Heart left ventricle (tissue), 16 donors: ENCODE data around the gene FOXN3. TPM values are rescaled to one million over a fixed set of nuclear protein-coding genes. Genes with fewer than 3 reads are reported as not detected.
A peak's percentile ranks its signal among the peaks of the same experiment; 100 is the strongest.

Experiments
- ATAC-seq, 4 donors: fragments of 200-7000 bp; cut with Tn5 transposase; one replicate each; pipeline ENCODE4 v1.9.1; 2020 to 2022; ENCODE audit warnings: moderate library complexity in 4 of 4, mild to moderate bottlenecking in 3 of 4, moderate number of reproducible peaks in 1 of 4
- DNase-seq, 5 donors: peaks; one replicate each; pipeline ENCODE4 v3.0.0-alpha.2; 2020
- H3K27ac ChIP-seq, 12 donors: fragments of 200-600 bp; sonication (generic) in 4 of 12; one replicate each; pipeline versions ENCODE4 v1.5.0 to v1.8.0; 2016 to 2022; ENCODE audit warnings: mild to moderate bottlenecking in 2 of 12
- H3K27me3 ChIP-seq, 9 donors: fragments of 200-600 bp; sonication (generic) in 2 of 9; one replicate each; pipeline versions ENCODE4 v1.5.1 to v1.8.0; 2016 to 2022; ENCODE audit warnings: mild to moderate bottlenecking in 3 of 9
- H3K36me3 ChIP-seq, 9 donors: fragments of 200-600 bp; sonication (generic) in 2 of 9; one replicate each; pipeline versions ENCODE4 v1.5.0 to v1.8.0; 2018 to 2022; ENCODE audit warnings: mild to moderate bottlenecking in 2 of 9
- H3K4me1 ChIP-seq, 12 donors: fragments of 200-600 bp; sonication (generic) in 4 of 12; one replicate each; pipeline versions ENCODE4 v1.5.0 to v1.8.0; 2016 to 2022; ENCODE audit warnings: mild to moderate bottlenecking in 3 of 12
- H3K4me3 ChIP-seq, 12 donors: fragments of 200-600 bp; sonication (generic) in 4 of 12; one replicate each; pipeline versions ENCODE4 v1.5.0 to v1.8.0; 2017 to 2022; ENCODE audit warnings: mild to moderate bottlenecking in 9 of 12, moderate library complexity in 4 of 12
- H3K9me3 ChIP-seq, 12 donors: fragments of 200-600 bp; sonication (generic) in 4 of 12; one replicate each; pipeline versions ENCODE4 v1.5.0 to v1.8.0; 2016 to 2022; ENCODE audit warnings: mild to moderate bottlenecking in 1 of 12
- CTCF ChIP-seq, 12 donors: fragments of 200-600 bp; sonication (generic) in 4 of 12; IDR thresholded peaks; one replicate each; pipeline versions ENCODE4 v1.5.0 to v1.8.0; 2018 to 2022; ENCODE audit warnings: antibody characterized with exemption in 12 of 12, mild to moderate bottlenecking in 5 of 12
- POLR2A ChIP-seq, 2 donors: fragments of 450-650 bp; IDR thresholded peaks; one replicate each; pipeline ENCODE4 v1.6.1; 2017; ENCODE audit warnings: antibody characterized with exemption in 2 of 2, mild to moderate bottlenecking in 2 of 2, moderate library complexity in 2 of 2
- WGBS, 4 donors: extraction: QIAGEN DNeasy Blood & Tissue Kit in 2 of 4; methylation state at CpG; one replicate each; pipeline versions ENCODE4 v1.1.5 to v1.1.7; 2013 to 2018; 5-methylcytosine and 5-hydroxymethylcytosine counted together
- intact Hi-C, 10 donors: fragments of 100-400 bp; cut with DNase I; formaldehyde crosslinking; loops; one replicate each; pipeline versions ENCODE4 v1.11.1 to v1.14.2; 2022
- polyA plus RNA-seq, 2 donors: library from polyadenylated mRNA; stranded (reverse); fragments of 200-250 nt; gene quantifications; one replicate each; pipeline ENCODE4 v1.2.3, GENCODE V29; 2013
- total RNA-seq, 9 donors: library from RNA; depleted of rRNA in 2 of 9; stranded (reverse); fragments of >200 nt in 2 of 9; fragmentation: NEBNext Ultra II Directional in 3 of 9; extraction: Animal tissue kit (Norgen Biotek cat#: 25700) in 3 of 9; gene quantifications; one replicate each; pipeline versions ENCODE4 v1.1.0 to v1.2.4, GENCODE V29; 2016 to 2023
- donor health status: ischemic (EF 13 %, LVEDD 7.1; RV severe dilation, severe dysfunction).
- donor health status: healthy with polysubstance abuse.
- donor health status: DM: no; HTN: yes; CAD: no.
- donor health status: DM: no; HTN: no; CAD: no.
- donor health status: ischemic (EF 25% LVEDD 6.9; RV normal size, moderate dysfunction).
- donor health status: ischemic (EF 25% LVEDD 5.7; RV mildly dilated, moderate dysfunction).
- donor health status: healthy.
- donor health status: DM: yes; HTN: yes; CAD: no.
- donor health status: ischemic (EF 35%, LVEDD 5.7; RV mildly dilated, moderate dysfunction).
- donor health status: nonischemic (EF 11% LVEDD 7.7; RV severe dilation, severe dysfunction).
- donor health status: DM: yes; HTN: yes; CAD: no.
- donor health status: PGD.
- donor health status: ischemic (EF 29% LVEDD 5.4; RV normal size, mild dysfunction).
- donor health status: nonischemic (EF 23%, LVEDD 6.1; RV moderate dilation, normal function).

The FOXN3 gene
- total and polyA plus RNA-seq, 11 donors, result 24.4 to 161 (median 111) TPM

GRCh38 chr14:89266754-89267153 lies 150.3 kb downstream of the FOXN3 start:
- Histone ChIP-seq H3K4me1 (peaks cover 8 to 69% (median 32%) of the 10 kb centered on the region in 12 donors), H3K27ac (no peak overlapping the region), H3K4me3 (no peak overlapping the region), H3K36me3 (peaks cover 0 to 6% (median 0%) of the 10 kb centered on the region in 9 donors), H3K9me3 (no peaks in the 10 kb centered on the region), H3K27me3 (no peaks in the 10 kb centered on the region)
- no peak for DNase-seq
- TF ChIP-seq POLR2A (IDR thresholded peaks at IDR 0.05) (no peak), CTCF (IDR thresholded peaks at IDR 0.05) (no peak)
- WGBS, 4 donors, result 92 to 98% (median 95%) methylated on average over 7 of the region's 7 CpGs
- no peak for ATAC-seq
- intact Hi-C loops, result no loop called here

- Histone ChIP-seq H3K36me3 (peaks cover 0 to 6% (median 0%) of the 10 kb centered on the region in 9 donors), H3K9me3 (no peaks in the 10 kb centered on the region), H3K27me3 (no peaks in the 10 kb centered on the region), H3K4me1 (peaks cover 8 to 62% (median 32%) of the 10 kb centered on the region in 12 donors), H3K4me3 (no peak overlapping the region), H3K27ac (no peak overlapping the region)
- 75 to 83% (median 78%) methylated on average over 4 of the region's 4 CpGs for WGBS, 4 donors
- no peak for TF ChIP-seq CTCF (IDR thresholded peaks at IDR 0.05)
- no peak for TF ChIP-seq POLR2A (IDR thresholded peaks at IDR 0.05)
- ATAC-seq (peak in 3 of 4 donors; percentile 22 to 30 (median 23)), DNase-seq (no peak)
- intact Hi-C loops, result no loop called here
Measured at GRCh38 chr14:89265234-89265633, 151.8 kb downstream of the FOXN3 start.

GRCh38 chr14:89264196-89264800 lies 152.7 kb downstream of the FOXN3 start:
- Histone ChIP-seq H3K36me3 (peaks cover 0 to 6% (median 0%) of the 10 kb centered on the region in 9 donors), H3K27me3 (no peaks in the 10 kb centered on the region), H3K27ac (no peak overlapping the region), H3K9me3 (peaks cover 0 to under 1% (median 0%) of the 10 kb centered on the region in 12 donors), H3K4me1 (peaks cover 8 to 58% (median 28%) of the 10 kb centered on the region in 12 donors), H3K4me3 (no peak overlapping the region)
- intact Hi-C loops, result no loop called here
- DNase-seq (no peak), ATAC-seq (no peak)
- WGBS, 4 donors, result 79 to 84% (median 84%) methylated on average over 5 to 6 of the region's 6 CpGs
- TF ChIP-seq CTCF (IDR thresholded peaks at IDR 0.05) (no peak), POLR2A (IDR thresholded peaks at IDR 0.05) (no peak)

GRCh38 chr14:89262041-89262440 lies 155.0 kb downstream of the FOXN3 start:
- TF ChIP-seq CTCF (IDR thresholded peaks at IDR 0.05), result no peak
- TF ChIP-seq POLR2A (IDR thresholded peaks at IDR 0.05), result no peak
- Histone ChIP-seq H3K27me3 (no peaks in the 10 kb centered on the region), H3K27ac (no peak overlapping the region), H3K4me1 (peaks cover 0 to 36% (median 14%) of the 10 kb centered on the region in 12 donors), H3K4me3 (no peak overlapping the region), H3K36me3 (peaks cover 0 to 6% (median 0%) of the 10 kb centered on the region in 9 donors), H3K9me3 (peaks cover 0 to 3% (median 0%) of the 10 kb centered on the region in 12 donors)
- no peak for DNase-seq
- intact Hi-C loops, result no loop called here
- ATAC-seq, result no peak
- 93 to 96% (median 94%) methylated on average over 4 of the region's 4 CpGs for WGBS, 4 donors
